Right lobe of liver (tissue), 6 donors: ENCODE results near the gene WDR83. TPM values are rescaled to one million over a fixed set of nuclear protein-coding genes. Genes with fewer than 3 reads are reported as not detected.
A peak's percentile ranks its signal among the peaks of the same experiment; 100 is the strongest.

ENCODE experiments used
- ATAC-seq, 4 donors: fragments of 200-7000 bp; cut with Tn5 transposase; one replicate each; pipeline ENCODE4 v1.9.1; 2020; ENCODE audit warnings: mild to moderate bottlenecking in 4 of 4, moderate library complexity in 4 of 4
- DNase-seq, 3 donors: peaks; one replicate each; pipeline ENCODE4 v3.0.0-alpha.2; 2020
- H3K27ac ChIP-seq, 3 donors: fragments of 200-600 bp; one replicate each; pipeline ENCODE4 v1.8.0; 2022
- H3K27me3 ChIP-seq, 2 donors: fragments of 200-600 bp; one replicate each; pipeline ENCODE4 v1.8.0; 2022
- H3K36me3 ChIP-seq, 4 donors: fragments of 200-600 bp; sonication (generic) in 1 of 4; one replicate each; pipeline versions ENCODE4 v1.5.1 to v1.8.0; 2017 to 2022; ENCODE audit warnings: control low read depth in 1 of 4
- H3K4me1 ChIP-seq, 4 donors: fragments of 200-600 bp; sonication (generic) in 1 of 4; one replicate each; pipeline versions ENCODE4 v1.5.1 to v1.8.0; 2017 to 2022; ENCODE audit warnings: control low read depth in 1 of 4
- H3K4me3 ChIP-seq, 3 donors: fragments of 200-600 bp; one replicate each; pipeline ENCODE4 v1.8.0; 2022
- H3K9me3 ChIP-seq, 4 donors: fragments of 200-600 bp; sonication (generic) in 1 of 4; one replicate each; pipeline versions ENCODE4 v1.5.1 to v1.8.0; 2017 to 2022; ENCODE audit warnings: control low read depth in 1 of 4
- CTCF ChIP-seq, 4 donors: fragments of 200-600 bp in 3 of 4; fragments of 450-650 bp in 1 of 4; IDR thresholded peaks; one replicate each; pipeline versions ENCODE4 v1.5.1 to v1.8.0; 2016 to 2022; ENCODE audit warnings: antibody characterized with exemption in 4 of 4, mild to moderate bottlenecking in 2 of 4
- POLR2A ChIP-seq: fragments of 450-650 bp; IDR thresholded peaks from one replicate; pipeline ENCODE4 v1.6.1; 2017; ENCODE audit warnings: antibody characterized with exemption, mild to moderate bottlenecking
- WGBS: methylation state at CpG from one replicate; pipeline ENCODE4 v1.1.6; 2018; ENCODE audit warnings: low coverage, low lambda C conversion rate; ENCODE audit not compliant: insufficient coverage; ENCODE audit errors: missing lambda C conversion rate; 5-methylcytosine and 5-hydroxymethylcytosine counted together
- intact Hi-C, 2 donors: fragments of 100-400 bp; cut with DNase I; formaldehyde crosslinking; loops; one replicate each; pipeline versions ENCODE4 v1.11.2 to v1.14.1; 2022
- total RNA-seq, 6 experiments: library from RNA; depleted of rRNA in 2 of 6; stranded (reverse); fragments of >200 nt in 2 of 6; fragmentation: NEBNext Ultra II Directional in 3 of 6; extraction: Animal tissue kit (Norgen Biotek cat#: 25700) in 3 of 6; gene quantifications; one replicate each; pipeline versions ENCODE4 v1.1.0 to v1.2.4, GENCODE V29; 2016 to 2023
- donor health status: DM: no; HTN: yes; CAD: no.
- donor health status: DM: no; HTN: no; CAD: no.
- donor health status: DM: no; HTN: no; CAD: no.
- donor health status: DM: no; HTN: yes; CAD: no.
- donor health status: DM: no; HTN: yes; CAD: no.

WDR83 gene
- total RNA-seq, 6 experiments from 2014 or later = 2.5 to 6.2 (median 4.2) TPM

GRCh38 chr19:12715102-12715501 lies 48.5 kb downstream of the WDR83 start:
- no peak overlapping the region for H3K4me3 ChIP-seq
- H3K27me3 ChIP-seq = no peaks in the 10 kb centered on the region
- H3K27ac ChIP-seq = no peak overlapping the region
- WGBS = no CpG with 5 or more reads among the region's 15 CpGs
- H3K4me1 ChIP-seq = peaks cover 0 to 3% (median under 1%) of the 10 kb centered on the region in 4 donors
- no peak for ATAC-seq
- H3K36me3 ChIP-seq = peaks cover 23 to 54% (median 38%) of the 10 kb centered on the region in 4 donors
- intact Hi-C loops = no loop called here
- DNase-seq = no peak
- no peaks in the 10 kb centered on the region for H3K9me3 ChIP-seq
- TF ChIP-seq CTCF (IDR thresholded peaks at IDR 0.05) = no peak
- no peak for TF ChIP-seq POLR2A

- DNase-seq (no peak), ATAC-seq (peak in 1 of 4 donors; percentile 40)
- H3K27me3 ChIP-seq = no peaks in the 10 kb centered on the region
- TF ChIP-seq POLR2A (no peak), CTCF (IDR thresholded peaks at IDR 0.05) (no peak)
- 77% methylated on average over 2 of the region's 3 CpGs for WGBS
- peaks cover 0 to 7% (median under 1%) of the 10 kb centered on the region in 4 donors for H3K4me1 ChIP-seq
- intact Hi-C loops = no loop called here
- no peak overlapping the region for H3K4me3 ChIP-seq
- no peaks in the 10 kb centered on the region for H3K9me3 ChIP-seq
- H3K36me3 ChIP-seq = peaks cover 16 to 46% (median 33%) of the 10 kb centered on the region in 4 donors
- no peak overlapping the region for H3K27ac ChIP-seq
Measured at GRCh38 chr19:12715929-12716328, 49.3 kb downstream of the WDR83 start.

GRCh38 chr19:12720296-12720695 lies 53.7 kb downstream of the WDR83 start:
- intact Hi-C loops = loop anchor here in 1 of 2 donors (10.0 kb wide), 1 partner anchor 55 kb away; the partner anchor contains the start of gene HOOK2
- ATAC-seq (no peak), DNase-seq (no peak)
- H3K27ac ChIP-seq = no peak overlapping the region
- TF ChIP-seq CTCF (IDR thresholded peaks at IDR 0.05) (no peak), POLR2A (no peak)
- H3K36me3 ChIP-seq = peaks cover 3 to 14% (median 7%) of the 10 kb centered on the region in 4 donors
- no peaks in the 10 kb centered on the region for H3K9me3 ChIP-seq
- no peaks in the 10 kb centered on the region for H3K27me3 ChIP-seq
- H3K4me3 ChIP-seq = no peak overlapping the region
- H3K4me1 ChIP-seq = peaks cover 0 to 19% (median 4%) of the 10 kb centered on the region in 4 donors
- WGBS = 84% methylated on average over 6 of the region's 10 CpGs

- Histone ChIP-seq H3K4me3 (peak overlapping the region; percentile 56 to 75 (median 60)), H3K27ac (peak overlapping the region; percentile 21 to 81 (median 71)), H3K4me1 (peaks cover 0 to 17% (median 4%) of the 10 kb centered on the region in 4 donors), H3K9me3 (no peaks in the 10 kb centered on the region), H3K36me3 (peaks cover 0 to 9% (median 5%) of the 10 kb centered on the region in 4 donors), H3K27me3 (no peaks in the 10 kb centered on the region)
- TF ChIP-seq CTCF (IDR thresholded peaks at IDR 0.05) (no peak), POLR2A (no peak)
- DNase-seq (peak in 1 of 3 donors; percentile 38), ATAC-seq (peak in 3 of 4 donors; percentile 3 to 15 (median 12))
- intact Hi-C loops = loop anchor here in 1 of 2 donors (10.0 kb wide), 1 partner anchor 54 kb away; the partner anchor contains the start of gene HOOK2
- WGBS = 0% methylated on average over 6 of the region's 59 CpGs
Measured at GRCh38 chr19:12720851-12721655, 54.4 kb downstream of the WDR83 start.
